Suprapubic skin (tissue), 4 donors: ENCODE results near the gene WNT16.

ENCODE experiments used
- EP300 ChIP-seq: sonication (generic); formaldehyde crosslinking; IDR thresholded peaks from one replicate; pipeline ENCODE4 v1.6.1; 2017; ENCODE audit warnings: antibody characterized with exemption
- POLR2A ChIP-seq, 2 donors: fragments of 450-650 bp; IDR thresholded peaks; one replicate each; pipeline ENCODE4 v1.6.1; 2017; ENCODE audit warnings: antibody characterized with exemption in 2 of 2, mild to moderate bottlenecking in 2 of 2, moderate library complexity in 2 of 2
- POLR2AphosphoS5 ChIP-seq, 3 donors: sonication (generic); formaldehyde crosslinking; IDR thresholded peaks; one replicate each; pipeline ENCODE4 v1.6.1; 2017; ENCODE audit warnings: antibody characterized with exemption in 3 of 3
- TF ChIP-seq, protein P1 (sequence below), 2 donors: fragments of 200-600 bp in 1 of 2; fragments of 450-650 bp in 1 of 2; sonication (generic) in 1 of 2; IDR thresholded peaks; one replicate each; pipeline ENCODE4 v1.5.1; 2016 to 2019; ENCODE audit warnings: antibody characterized with exemption in 2 of 2, mild to moderate bottlenecking in 1 of 2, moderate library complexity in 1 of 2

DNA sequence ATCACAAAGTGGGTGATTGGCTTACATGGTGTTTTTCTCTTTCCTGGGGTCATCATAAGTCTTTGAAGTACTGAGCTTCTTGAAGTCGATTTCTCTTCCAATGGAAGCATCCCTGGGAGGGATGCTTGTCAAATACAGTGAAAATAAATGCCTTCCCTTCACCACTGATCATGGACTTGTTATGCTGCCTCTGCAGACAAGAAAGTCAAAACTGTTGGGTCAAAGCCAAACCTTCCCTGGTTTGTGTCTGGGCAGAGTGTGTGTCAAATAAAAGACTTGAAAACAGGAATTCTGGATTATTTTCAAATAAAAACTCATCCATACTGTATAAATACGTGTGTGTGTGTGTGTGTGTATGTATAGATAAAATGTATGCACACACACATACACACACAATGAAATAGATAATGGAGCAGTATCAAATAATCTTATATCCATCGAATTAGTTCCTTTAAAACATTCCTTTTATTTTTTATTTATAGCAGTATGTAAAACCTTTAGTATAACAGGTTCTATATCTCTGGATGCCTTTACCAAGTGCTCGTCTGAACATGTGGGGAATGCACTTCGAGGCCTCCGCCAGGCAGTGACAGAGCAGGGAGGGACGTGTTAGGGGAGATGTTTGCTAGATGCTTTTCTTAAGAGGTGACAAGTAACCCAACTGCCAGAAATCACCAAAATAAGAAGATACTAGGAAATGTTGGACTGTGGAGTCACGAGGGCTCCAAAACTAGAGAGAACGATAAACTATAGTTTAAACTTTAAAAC, 27.2 kb upstream of the WNT16 start:
- TF ChIP-seq, protein P1, sequence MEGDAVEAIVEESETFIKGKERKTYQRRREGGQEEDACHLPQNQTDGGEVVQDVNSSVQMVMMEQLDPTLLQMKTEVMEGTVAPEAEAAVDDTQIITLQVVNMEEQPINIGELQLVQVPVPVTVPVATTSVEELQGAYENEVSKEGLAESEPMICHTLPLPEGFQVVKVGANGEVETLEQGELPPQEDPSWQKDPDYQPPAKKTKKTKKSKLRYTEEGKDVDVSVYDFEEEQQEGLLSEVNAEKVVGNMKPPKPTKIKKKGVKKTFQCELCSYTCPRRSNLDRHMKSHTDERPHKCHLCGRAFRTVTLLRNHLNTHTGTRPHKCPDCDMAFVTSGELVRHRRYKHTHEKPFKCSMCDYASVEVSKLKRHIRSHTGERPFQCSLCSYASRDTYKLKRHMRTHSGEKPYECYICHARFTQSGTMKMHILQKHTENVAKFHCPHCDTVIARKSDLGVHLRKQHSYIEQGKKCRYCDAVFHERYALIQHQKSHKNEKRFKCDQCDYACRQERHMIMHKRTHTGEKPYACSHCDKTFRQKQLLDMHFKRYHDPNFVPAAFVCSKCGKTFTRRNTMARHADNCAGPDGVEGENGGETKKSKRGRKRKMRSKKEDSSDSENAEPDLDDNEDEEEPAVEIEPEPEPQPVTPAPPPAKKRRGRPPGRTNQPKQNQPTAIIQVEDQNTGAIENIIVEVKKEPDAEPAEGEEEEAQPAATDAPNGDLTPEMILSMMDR (IDR thresholded peaks at IDR 0.05), result no peak
- TF ChIP-seq POLR2A (IDR thresholded peaks at IDR 0.05) (no peak), EP300 (no peak), POLR2AphosphoS5 (IDR thresholded peaks at IDR 0.05) (no peak)
